Vagina (tissue), 2 donors: ENCODE results near the gene ZKSCAN5. TPM values are rescaled to one million over a fixed set of nuclear protein-coding genes. Genes with fewer than 3 reads are reported as not detected.

ENCODE experiments used
- DNase-seq, 2 donors: peaks; one replicate each; pipeline ENCODE4 v3.0.0-alpha.2; 2017; ENCODE audit errors: extremely low spot score in 2 of 2
- H3K27ac ChIP-seq: fragments of 200-600 bp; sonication (generic); one replicate; pipeline ENCODE4 v1.5.1; 2019
- H3K27me3 ChIP-seq: fragments of 200-600 bp; sonication (generic); one replicate; pipeline ENCODE4 v1.5.1; 2019
- H3K36me3 ChIP-seq, 2 donors: fragments of 200-600 bp; sonication (generic); one replicate each; pipeline ENCODE4 v1.5.1; 2017 to 2019
- H3K4me1 ChIP-seq: fragments of 200-600 bp; sonication (generic); one replicate; pipeline ENCODE4 v1.5.1; 2019
- H3K4me3 ChIP-seq, 2 donors: fragments of 200-600 bp; sonication (generic); 1 replicate in 1 of 2; 2 replicates in 1 of 2; pipeline ENCODE4 v1.5.1; 2016 to 2019
- H3K9me3 ChIP-seq: fragments of 200-600 bp; sonication (generic); one replicate; pipeline ENCODE4 v1.5.1; 2019
- POLR2A ChIP-seq, 2 donors: fragments of 450-650 bp; IDR thresholded peaks; one replicate each; pipeline ENCODE4 v1.6.1; 2017; ENCODE audit warnings: antibody characterized with exemption in 2 of 2, mild to moderate bottlenecking in 2 of 2, moderate library complexity in 2 of 2
- POLR2AphosphoS5 ChIP-seq, 2 donors: sonication (generic); formaldehyde crosslinking; IDR thresholded peaks; one replicate each; pipeline ENCODE4 v1.9.0; 2017; ENCODE audit warnings: antibody characterized with exemption in 2 of 2, mild to moderate bottlenecking in 2 of 2, low read depth in 1 of 2; ENCODE audit not compliant: insufficient read depth in 1 of 2
- intact Hi-C: fragments of 100-400 bp; cut with DNase I; formaldehyde crosslinking; loops from one replicate; pipeline ENCODE4 v1.15.1; 2023
- total RNA-seq: library from RNA; depleted of rRNA; stranded (reverse); fragments of >200 nt; gene quantifications from one replicate; pipeline ENCODE4 v1.2.3, GENCODE V29; 2016
- TF ChIP-seq, protein P1 (sequence below), 3 experiments: fragments of 450-650 bp in 2 of 3; fragments of 200-600 bp in 1 of 3; sonication (generic) in 1 of 3; IDR thresholded peaks; one replicate each; pipeline ENCODE4 v1.5.1; 2017 to 2019; ENCODE audit warnings: antibody characterized with exemption in 3 of 3, mild to moderate bottlenecking in 2 of 3, moderate library complexity in 2 of 3

ZKSCAN5 gene
- total RNA-seq, 1 donor from 2014 or later: 7.1 TPM

DNA sequence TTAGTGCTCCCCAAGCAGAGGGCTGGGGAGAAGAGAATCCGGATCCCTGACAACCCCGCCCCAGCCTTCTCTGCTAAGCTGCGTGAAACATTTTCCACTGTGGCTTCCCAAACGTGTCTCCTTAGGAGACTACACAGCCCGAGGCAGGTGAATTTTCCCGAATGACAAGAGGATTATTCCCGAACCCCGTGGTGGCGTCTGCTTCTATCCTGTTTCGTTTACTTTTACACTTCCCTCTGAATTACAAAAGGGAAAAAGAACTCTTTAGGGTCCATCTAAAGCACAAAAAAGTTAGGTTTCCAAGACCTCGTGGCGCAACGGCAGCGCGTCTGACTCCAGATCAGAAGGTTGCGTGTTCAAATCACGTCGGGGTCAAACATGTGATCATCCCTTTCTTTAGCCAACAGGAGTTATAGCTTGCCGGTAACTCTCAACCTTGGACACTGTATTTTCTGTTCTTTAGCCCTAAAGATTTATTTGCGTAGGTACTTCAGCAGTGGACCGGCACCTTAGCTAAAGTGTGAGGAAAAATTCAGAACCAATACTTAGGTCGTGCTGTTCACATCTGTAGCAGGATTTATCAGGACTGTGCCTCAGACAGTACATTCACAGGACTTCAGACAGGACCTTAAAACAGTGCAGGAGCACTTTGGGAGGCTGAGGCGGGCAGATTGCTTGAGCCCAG lies 34.9 kb upstream of the ZKSCAN5 start:
- no peaks in the 10 kb centered on the region for H3K9me3 ChIP-seq
- no peak for DNase-seq
- no peak for TF ChIP-seq POLR2AphosphoS5 (IDR thresholded peaks at IDR 0.05; ENCODE audit: insufficient read depth in 1 of 2, low read depth in 1 of 2)
- TF ChIP-seq POLR2A (IDR thresholded peaks at IDR 0.05): no peak
- TF ChIP-seq, protein P1, sequence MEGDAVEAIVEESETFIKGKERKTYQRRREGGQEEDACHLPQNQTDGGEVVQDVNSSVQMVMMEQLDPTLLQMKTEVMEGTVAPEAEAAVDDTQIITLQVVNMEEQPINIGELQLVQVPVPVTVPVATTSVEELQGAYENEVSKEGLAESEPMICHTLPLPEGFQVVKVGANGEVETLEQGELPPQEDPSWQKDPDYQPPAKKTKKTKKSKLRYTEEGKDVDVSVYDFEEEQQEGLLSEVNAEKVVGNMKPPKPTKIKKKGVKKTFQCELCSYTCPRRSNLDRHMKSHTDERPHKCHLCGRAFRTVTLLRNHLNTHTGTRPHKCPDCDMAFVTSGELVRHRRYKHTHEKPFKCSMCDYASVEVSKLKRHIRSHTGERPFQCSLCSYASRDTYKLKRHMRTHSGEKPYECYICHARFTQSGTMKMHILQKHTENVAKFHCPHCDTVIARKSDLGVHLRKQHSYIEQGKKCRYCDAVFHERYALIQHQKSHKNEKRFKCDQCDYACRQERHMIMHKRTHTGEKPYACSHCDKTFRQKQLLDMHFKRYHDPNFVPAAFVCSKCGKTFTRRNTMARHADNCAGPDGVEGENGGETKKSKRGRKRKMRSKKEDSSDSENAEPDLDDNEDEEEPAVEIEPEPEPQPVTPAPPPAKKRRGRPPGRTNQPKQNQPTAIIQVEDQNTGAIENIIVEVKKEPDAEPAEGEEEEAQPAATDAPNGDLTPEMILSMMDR (IDR thresholded peaks at IDR 0.05): no peak
- intact Hi-C loops: no loop called here
- H3K27ac ChIP-seq: no peak overlapping the region
- H3K27me3 ChIP-seq: no peaks in the 10 kb centered on the region
- H3K4me3 ChIP-seq: peak overlapping the region in 1 of 2 donors; percentile 21
- no peaks in the 10 kb centered on the region for H3K36me3 ChIP-seq
- peaks cover 20% of the 10 kb centered on the region for H3K4me1 ChIP-seq

DNA sequence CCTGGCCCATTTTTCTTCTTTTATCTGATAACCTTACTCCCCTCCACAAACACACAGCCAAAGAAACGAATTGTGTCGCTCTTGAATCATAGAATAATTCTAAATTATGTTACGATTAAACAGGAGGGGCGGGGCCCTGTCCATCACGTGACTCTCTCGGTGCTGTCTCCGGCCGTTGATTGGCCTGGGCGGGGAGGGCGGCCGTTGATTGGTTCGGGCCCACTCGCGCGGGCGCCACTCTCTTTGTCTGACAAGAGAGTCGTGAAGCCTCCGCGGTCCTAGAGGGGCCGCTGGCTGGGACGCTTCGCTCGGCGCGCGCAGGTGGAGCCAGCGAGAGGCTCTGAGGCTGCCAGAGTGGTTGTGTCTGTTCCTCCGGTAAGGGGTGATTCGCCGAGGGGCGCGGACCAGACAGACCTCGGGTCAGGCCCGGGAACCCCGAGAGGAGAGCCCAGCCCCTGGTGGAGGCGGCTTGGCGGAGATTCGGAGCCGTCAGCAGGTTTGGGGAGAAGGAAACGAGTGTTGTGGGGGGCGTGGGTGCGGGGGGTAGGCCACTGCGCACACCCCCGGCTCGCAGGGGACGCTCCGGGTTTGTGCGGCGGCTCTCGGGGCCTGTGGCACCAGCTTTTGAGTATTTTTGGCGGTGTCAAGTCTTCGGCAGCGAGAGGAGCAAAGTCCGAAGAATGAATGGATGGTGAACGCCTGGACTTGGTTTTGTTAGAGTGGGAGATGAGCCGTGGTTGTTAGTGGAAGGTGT lies 31.7 kb upstream of the ZKSCAN5 start, which contains the start of gene ZNF789:
Gene ZNF789 (plus strand): TSS at position 330 of the 754 bp plus-strand sequence. CDS start 3,567 bp downstream, outside the sequence.
- Histone ChIP-seq H3K27me3 (no peaks in the 10 kb centered on the region), H3K4me3 (peak within 1 kb of the TSS; percentile 63 to 75), H3K9me3 (no peaks in the 10 kb centered on the region), H3K36me3 (no peaks in the 10 kb centered on the region), H3K27ac (peak within 1 kb of the TSS; percentile 89), H3K4me1 (peaks cover 9% of the 10 kb centered on the region)
- TF ChIP-seq, protein P1 (IDR thresholded peaks at IDR 0.05): no peak
- peak; percentile 79 to 95 for TF ChIP-seq POLR2AphosphoS5 (IDR thresholded peaks at IDR 0.05; ENCODE audit: insufficient read depth in 1 of 2, low read depth in 1 of 2)
- intact Hi-C loops: no loop called here
- DNase-seq: peak in 1 of 2 donors; percentile 99

DNA sequence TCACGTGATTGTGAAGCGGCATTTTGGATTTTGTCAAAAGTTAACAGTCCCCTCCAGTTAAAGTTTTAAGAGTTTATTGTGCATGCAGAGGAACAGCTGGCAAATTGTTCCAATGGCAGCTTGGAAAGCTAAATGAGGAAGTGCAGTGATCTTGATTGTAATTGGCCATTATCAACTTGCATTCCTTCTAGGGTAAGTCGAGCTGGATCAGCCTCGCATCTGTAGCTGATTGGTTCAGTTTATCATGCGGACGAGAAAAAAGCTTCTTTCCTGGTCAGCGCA lies 31.2 kb upstream of the ZKSCAN5 start:
- DNase-seq: no peak
- Histone ChIP-seq H3K27ac (peak overlapping the region; percentile 89), H3K36me3 (no peaks in the 10 kb centered on the region), H3K4me3 (peak overlapping the region; percentile 63 to 75), H3K27me3 (no peaks in the 10 kb centered on the region), H3K9me3 (no peaks in the 10 kb centered on the region), H3K4me1 (peaks cover 9% of the 10 kb centered on the region)
- intact Hi-C loops: no loop called here
- TF ChIP-seq, protein P1 (IDR thresholded peaks at IDR 0.05): no peak
- TF ChIP-seq POLR2A (IDR thresholded peaks at IDR 0.05): no peak

DNA sequence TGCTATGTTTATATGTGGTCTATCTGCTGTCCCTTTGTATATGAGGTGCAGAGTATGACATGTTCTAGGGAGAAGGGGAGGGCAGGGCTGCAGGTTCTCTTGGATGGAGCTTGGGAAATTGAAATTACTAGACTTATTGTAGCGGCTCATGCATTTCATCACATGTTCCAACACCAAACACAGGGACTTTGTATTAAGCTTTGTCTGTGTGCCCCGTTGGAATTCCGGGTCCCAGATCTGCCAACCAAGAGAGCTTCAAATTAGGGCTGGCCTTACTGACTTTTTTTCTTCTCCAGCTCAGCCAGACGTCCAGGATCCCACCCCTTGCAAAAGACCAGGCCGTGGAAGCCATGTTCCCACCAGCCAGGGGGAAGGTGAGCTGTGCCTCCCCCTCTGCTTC lies 28.4 kb upstream of the ZKSCAN5 start:
- intact Hi-C loops: no loop called here

More for the DNA sequence above, 28.4 kb upstream of the ZKSCAN5 start:
- Histone ChIP-seq H3K36me3 (peaks cover 0 to 12% of the 10 kb centered on the region in 2 donors), H3K27me3 (no peaks in the 10 kb centered on the region), H3K27ac (no peak overlapping the region), H3K9me3 (no peaks in the 10 kb centered on the region), H3K4me1 (peaks cover 9% of the 10 kb centered on the region), H3K4me3 (no peak overlapping the region)
- TF ChIP-seq POLR2A (IDR thresholded peaks at IDR 0.05) (no peak), POLR2AphosphoS5 (IDR thresholded peaks at IDR 0.05; ENCODE audit: insufficient read depth in 1 of 2, low read depth in 1 of 2) (no peak)
- TF ChIP-seq, protein P1 (IDR thresholded peaks at IDR 0.05): no peak
- no peak for DNase-seq
